Glomerular endothelial cell (primary cell): ENCODE results near the gene MPP3. TPM values are rescaled to one million over a fixed set of nuclear protein-coding genes. Genes with fewer than 3 reads are reported as not detected.
"Not testable (repeated sequence)": the region's sequence is repeated elsewhere in the genome, so short reads cannot be mapped to it uniquely, and the experiment has no call there.

ENCODE experiments used
- DNase-seq: peaks from one replicate; pipeline ENCODE4 v3.0.0-alpha.2; 2011; ENCODE audit warnings: low read depth, low spot score; ENCODE audit errors: extremely low read depth
- total RNA-seq: library from RNA; depleted of rRNA; stranded (reverse); fragments of >200 nt; gene quantifications from 2 replicates; pipeline ENCODE4 v1.2.3, GENCODE V29; 2015

Gene MPP3
- total RNA-seq, 1 donor from 2014 or later: 4.1 TPM

GRCh38 chr17:43812396-43813265 is 20.3 kb downstream of the MPP3 start:
- DNase-seq: no peak

DNA sequence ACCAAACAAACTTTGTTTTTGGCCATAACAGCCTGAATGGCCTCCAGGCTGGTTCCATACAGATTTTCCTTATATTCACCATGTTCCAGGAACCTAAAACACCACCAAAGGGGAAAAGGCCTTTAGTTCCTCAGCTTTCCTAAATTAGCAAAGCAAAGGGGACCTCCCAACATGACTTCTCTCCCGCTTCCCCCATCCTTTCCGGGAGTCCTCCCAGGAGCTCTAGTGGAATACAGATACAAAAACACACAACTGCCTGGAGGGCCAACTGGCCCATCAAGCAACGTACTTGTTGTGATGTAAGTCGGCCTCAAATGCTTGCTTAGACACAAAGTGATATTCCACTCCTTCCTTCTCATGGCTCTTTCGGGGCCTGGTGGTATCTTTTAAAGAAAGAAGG is 22.1 kb downstream of the MPP3 start:
- no peak for DNase-seq

DNA sequence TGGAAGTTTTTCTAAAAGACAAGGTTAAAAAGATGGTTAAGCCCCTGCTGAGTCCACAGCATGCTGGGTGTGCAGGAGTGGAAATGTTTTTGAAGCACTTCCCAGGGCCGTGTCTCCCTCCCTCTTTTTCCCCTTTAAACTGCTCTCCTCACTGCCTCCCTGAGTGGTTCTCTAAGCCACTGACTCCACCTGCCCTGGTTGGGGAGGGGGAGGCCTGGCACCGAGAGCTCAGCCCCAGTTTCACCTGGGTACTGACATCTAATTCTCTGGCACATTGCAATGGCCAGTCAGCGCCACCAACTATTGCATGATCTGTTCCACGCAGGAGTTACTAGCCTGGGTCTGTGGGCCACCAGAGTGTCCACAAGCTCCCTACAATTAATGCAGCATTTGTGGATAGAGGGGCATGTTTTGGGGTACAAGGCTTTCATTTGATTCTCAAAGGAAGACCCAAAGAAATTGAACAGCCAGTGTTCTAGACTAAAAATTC is 22.7 kb downstream of the MPP3 start:
- no peak for DNase-seq

DNA sequence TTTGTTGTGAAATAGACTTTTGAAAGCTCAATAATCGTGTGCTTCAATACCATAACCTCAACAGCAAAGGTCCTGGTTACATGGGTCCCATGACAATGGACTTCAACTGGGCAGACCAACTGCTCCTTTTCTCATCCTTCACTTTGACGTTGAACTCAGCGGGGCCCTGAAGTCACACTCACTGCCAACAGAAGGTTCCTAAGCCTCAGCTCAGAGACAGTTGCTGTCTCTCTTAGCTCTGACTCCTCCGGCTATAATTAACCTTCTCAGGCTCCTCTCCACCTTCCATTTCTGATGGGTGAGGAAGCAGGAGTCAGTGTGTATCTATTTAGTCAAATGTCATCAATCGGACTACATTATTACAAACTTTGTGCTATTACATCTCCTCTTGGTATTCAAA is 23.8 kb downstream of the MPP3 start:
- no peak for DNase-seq

- DNase-seq: no peak
These were observed 24.9 kb downstream of the MPP3 start for GRCh38 chr17:43808076-43808475.

- DNase-seq: no peak
These were observed 27.8 kb downstream of the MPP3 start for GRCh38 chr17:43805117-43805516.

GRCh38 chr17:43803758-43804157 is 29.2 kb downstream of the MPP3 start:
- no peak for DNase-seq

- DNase-seq: no peak
These were observed 31.1 kb downstream of the MPP3 start for GRCh38 chr17:43801844-43802243.

DNA sequence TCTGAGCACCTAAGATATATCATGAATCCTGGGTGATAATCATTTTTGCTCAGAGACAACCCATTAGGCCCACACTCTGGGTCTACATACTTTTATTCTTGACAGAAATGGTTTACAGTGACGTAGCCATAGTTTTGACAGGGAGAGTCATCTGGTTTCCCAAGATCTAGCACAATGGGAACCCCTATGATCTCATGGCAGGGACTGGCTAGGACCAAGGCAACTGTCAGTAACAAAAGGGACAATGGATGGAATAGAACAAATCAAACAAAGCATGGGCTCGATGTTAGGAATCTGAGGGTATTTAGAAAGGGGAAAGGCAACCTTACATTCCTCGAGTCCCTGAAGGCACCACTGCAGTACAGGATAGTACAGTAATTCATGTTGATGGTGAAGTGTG is 32.2 kb downstream of the MPP3 start:
- no peak for DNase-seq

GRCh38 chr17:43799047-43799446 is 33.9 kb downstream of the MPP3 start:
- DNase-seq: no peak

DNA sequence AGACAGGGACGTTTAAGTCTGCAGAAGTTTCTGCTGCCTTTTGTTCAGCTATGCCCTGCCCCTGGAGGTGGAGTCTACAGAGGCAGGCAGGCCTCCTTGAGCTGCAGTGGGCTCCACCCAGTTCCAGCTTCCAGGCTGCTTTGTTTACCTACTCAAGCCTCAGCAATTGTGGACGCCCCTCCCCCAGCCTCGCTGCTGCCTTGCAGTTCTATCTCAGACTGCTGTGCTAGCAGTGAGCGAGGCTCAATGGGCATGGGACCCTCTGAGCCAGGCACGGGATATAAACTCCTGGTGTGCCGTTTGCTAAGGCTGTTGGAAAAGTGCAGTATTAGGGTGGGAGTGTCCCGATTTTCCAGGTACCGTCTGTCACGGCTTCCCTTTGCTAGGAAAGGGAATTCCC is 34.9 kb downstream of the MPP3 start:
- not testable (repeated sequence) for DNase-seq

GRCh38 chr17:43792668-43793067 is 40.3 kb downstream of the MPP3 start:
- DNase-seq: not testable (repeated sequence)

DNA sequence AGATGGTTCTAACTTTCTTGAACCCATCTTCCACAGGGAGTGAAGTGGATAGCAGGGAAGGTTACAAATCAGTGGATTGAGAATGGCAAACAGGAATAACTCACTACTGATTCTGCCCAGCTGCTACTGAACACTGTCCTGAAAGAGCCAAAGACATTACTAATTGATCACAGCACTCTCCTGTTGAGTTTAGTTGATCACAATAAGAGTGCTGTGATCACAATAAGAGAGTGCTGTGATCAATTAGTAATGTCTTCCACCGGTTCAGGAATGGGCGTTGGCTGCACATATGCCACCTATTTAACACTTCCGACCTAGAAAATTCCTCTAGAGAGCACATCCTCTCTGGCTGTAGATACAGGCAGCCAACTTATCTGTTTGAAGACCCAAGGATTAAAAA is 41.4 kb downstream of the MPP3 start:
- DNase-seq: no peak

DNA sequence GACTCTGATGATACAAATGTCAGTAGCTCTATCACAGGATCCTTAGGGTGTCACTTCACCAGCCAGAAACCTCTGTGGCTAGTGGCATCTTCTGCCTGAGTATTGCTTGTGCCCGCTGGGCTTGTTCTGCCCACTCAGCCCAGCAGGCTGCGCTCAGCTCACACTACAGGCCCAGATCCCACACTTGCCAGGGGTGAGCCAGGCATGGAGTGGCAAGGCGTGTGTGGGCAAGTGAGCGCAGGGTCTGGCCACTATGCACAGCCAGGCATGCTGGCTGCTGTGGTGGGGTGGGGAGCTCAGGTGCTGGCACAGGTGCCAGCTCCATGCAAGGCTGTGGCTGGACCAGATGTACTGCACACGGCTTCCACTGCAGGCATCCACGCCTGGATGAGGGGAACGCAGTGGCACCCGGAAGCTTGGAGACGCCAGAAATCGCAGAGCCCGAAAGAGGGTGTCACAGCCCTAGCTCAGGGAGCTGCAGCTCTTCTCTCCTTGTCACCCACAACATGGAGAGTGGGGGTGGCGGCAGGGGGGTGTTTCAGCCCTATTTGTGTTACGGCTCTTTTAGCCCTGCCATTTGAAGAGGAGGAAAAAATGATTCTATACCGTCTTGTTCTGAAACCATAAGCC is 42.5 kb downstream of the MPP3 start:
- DNase-seq: no peak

- no peak for DNase-seq
These were observed 43.5 kb downstream of the MPP3 start for GRCh38 chr17:43789482-43789881.

GRCh38 chr17:43788540-43788939 is 44.4 kb downstream of the MPP3 start:
- DNase-seq: no peak

GRCh38 chr17:43787728-43788127 is 45.2 kb downstream of the MPP3 start:
- no peak for DNase-seq

DNA sequence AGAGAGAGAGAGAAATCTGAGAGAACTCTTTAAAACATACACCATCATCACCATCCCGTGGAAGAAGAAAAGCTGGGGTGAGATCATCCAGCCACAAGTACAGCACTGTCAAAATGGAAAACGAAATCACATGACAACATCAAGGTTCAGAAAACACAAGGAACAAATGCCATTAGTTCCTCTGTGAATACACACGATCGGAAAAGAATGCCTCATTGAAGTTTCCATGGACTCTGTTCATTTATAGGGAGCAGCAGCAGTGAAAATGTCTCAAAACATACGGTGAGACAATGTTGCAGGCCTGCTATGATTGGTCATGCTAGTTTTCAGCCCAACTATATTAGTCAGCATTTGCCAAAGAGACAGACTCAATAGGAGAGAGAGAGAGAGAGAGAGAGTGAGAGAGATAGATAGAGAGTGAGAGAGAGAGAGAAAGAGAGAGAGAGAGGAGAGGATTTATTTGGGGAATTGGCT is 48.3 kb downstream of the MPP3 start:
- no peak for DNase-seq

DNA sequence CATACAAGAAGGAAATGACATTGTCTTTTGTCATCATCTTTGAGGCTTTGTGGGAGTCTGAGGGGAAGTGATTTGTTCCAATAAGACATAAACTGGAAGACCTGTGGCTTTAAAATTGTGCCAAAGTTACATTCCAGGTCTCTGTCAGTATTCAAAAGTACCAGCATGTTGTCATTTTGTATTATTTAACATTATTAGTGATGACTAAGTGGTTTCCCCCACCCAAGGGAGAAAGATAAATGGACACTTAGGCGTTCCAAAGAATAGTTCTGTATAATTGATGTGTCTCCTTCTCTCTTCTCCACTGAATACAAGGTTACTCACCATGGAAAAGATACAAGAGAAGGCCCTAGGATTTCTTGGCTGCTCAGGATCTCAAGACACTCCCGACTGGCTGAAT is 48.9 kb downstream of the MPP3 start:
- no peak for DNase-seq

GRCh38 chr17:43782913-43783680 is 49.8 kb downstream of the MPP3 start:
- no peak for DNase-seq

DNA sequence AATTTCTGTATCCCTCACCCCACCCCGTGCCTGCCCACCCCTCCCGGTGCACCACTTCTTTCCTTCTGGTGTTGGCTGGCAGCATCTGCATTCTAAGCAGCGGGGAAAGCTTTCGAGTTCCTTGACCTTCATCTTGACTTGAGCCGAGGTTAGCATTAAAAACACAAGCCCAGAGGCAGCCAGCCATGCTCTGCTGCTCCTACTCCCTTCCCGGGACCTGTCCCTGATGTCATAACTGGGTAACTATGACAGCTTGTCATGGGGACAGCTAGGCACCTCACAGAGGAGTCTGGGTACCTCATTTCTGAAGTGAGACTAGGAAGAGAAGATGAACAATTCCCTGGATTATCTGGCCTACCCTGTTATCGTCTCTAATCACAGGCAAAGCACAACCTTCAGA is 52.8 kb downstream of the MPP3 start, which contains the start of gene CFAP97D1:
TSS of gene CFAP97D1 (plus strand) at position 301 of the 400 bp plus-strand sequence. CDS start at position 329, 28 bp downstream.
- DNase-seq: no peak
